ENCODE data around the gene TMEM259. TPM values are rescaled to one million over a fixed set of nuclear protein-coding genes. Genes with fewer than 3 reads are reported as not detected.

TMEM259 gene
- total RNA-seq, 1 experiment from 2014 or later, result 171 TPM

DNA sequence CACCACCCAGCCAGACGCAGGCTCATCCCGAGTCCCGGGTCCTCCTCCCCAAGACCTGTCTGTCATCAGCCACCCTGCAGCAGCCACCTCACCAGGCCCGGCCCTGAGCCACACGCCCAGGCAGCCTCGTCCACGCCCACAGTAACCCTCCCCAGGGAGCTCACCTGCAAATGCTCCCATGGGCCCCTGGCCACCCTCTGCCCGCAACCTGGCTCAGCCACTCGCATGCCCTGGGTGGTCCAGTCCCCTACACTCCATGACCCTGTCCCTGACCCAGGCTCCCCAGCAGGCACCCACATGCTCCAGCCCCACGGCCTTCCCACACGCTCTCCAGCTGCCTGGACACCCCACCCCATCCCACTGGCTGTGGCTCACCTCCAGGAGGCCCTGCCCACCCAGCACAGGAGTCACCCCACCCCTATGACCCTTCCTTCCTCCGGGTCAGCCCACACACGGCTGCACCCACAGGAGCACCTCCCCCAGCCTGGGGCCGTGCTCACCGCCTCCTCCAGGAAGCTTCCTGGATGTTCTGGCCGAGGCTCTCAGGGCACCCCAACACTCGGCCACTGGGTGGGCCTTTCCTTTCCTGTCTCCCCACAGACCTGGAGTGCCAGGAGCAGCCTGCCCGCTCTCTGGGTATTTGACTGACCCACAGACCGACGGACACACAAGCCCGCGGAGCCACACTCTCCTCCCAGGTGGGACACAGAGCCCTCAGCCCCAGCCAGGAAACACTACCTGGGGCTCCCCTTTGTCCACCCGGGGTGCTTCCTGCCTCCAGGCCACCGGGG, 3.6 kb downstream of the TMEM259 start:
- H4K8ac ChIP-seq (replicated peaks; ENCODE audit: insufficient read length, low read depth, low read length), result no peak overlapping the region
- DNase-seq, result no peak
- no peak overlapping the region for H3T11ph ChIP-seq (ENCODE audit: low read length)
- no peaks in the 10 kb centered on the region for H4K20me1 ChIP-seq (ENCODE audit: control insufficient read depth, insufficient read depth, insufficient read length)
- no peaks in the 10 kb centered on the region for H3K27me3 ChIP-seq (ENCODE audit: insufficient read depth, low read length)
- H3K79me2 ChIP-seq (ENCODE audit: insufficient read depth, low read length), result peaks cover 45% of the 10 kb centered on the region; the same call in 1 of the 2 replicates
- H2BK12ac ChIP-seq (ENCODE audit: insufficient read length, low read depth, low read length), result no peak overlapping the region
- no peak overlapping the region for H2AK5ac ChIP-seq (ENCODE audit: insufficient read length, low read length)
- no peaks in the 10 kb centered on the region for H3K9me3 ChIP-seq (ENCODE audit: control insufficient read depth, low read depth, low read length)
- H4K5ac ChIP-seq (ENCODE audit: insufficient read length, low read depth, low read length), result no peak overlapping the region
- no peak for TF ChIP-seq CTCF (conservative IDR thresholded peaks at IDR 0.05)
- Mint-ChIP-seq H3K9me3 (no peaks in the 10 kb centered on the region; a peak in 1 of 5 replicates), H3K4me3 (peak overlapping the region; percentile 7 to 56; a peak in 4 of 5 replicates), H3K27ac (peak overlapping the region in 2 of 3 experiments; percentile 86 to 95; a peak in 5 of 7 replicates), H3K4me1 (peaks cover 17 to 35% of the 10 kb centered on the region in 2 experiments), H3K27me3 (ENCODE audit: low read depth) (no peaks in the 10 kb centered on the region; the same call in 1 of the 2 replicates), H3K36me3 (ENCODE audit: insufficient read depth in 1 of 3, low read depth in 3 of 3) (peaks cover 2 to 10% (median 4%) of the 10 kb centered on the region in 3 experiments; a peak in 5 of 7 replicates)
- H3K4me2 ChIP-seq (ENCODE audit: insufficient read depth, insufficient read length, low read length), result no peak overlapping the region
- WGBS (ENCODE audit: extremely low coverage, insufficient read length, low lambda C conversion rate), result no CpG with 5 or more reads among the region's 24 CpGs
- H2BK5ac ChIP-seq (ENCODE audit: insufficient read length, low read length), result no peak overlapping the region
- no peak overlapping the region for H2BK15ac ChIP-seq (ENCODE audit: low read depth, low read length)
- no peak overlapping the region for H2BK120ac ChIP-seq (ENCODE audit: low read depth, low read length, poor library complexity, severe bottlenecking)
- no peak overlapping the region for H3K14ac ChIP-seq (ENCODE audit: insufficient read depth, low read length)
- no peaks in the 10 kb centered on the region; the same call in 1 of the 2 replicates for H3K4me1 ChIP-seq (ENCODE audit: insufficient read depth, low read length)
- H3K23me2 ChIP-seq (ENCODE audit: insufficient read length, low read depth, low read length, poor library complexity, severe bottlenecking), result peaks cover 10% of the 10 kb centered on the region
- no peak overlapping the region for H3K27ac ChIP-seq (ENCODE audit: insufficient read length, low read depth, low read length)
- H3K23ac ChIP-seq (ENCODE audit: insufficient read length, low read depth, low read length), result no peak overlapping the region
- H2AFZ ChIP-seq (ENCODE audit: low read length), result no peak overlapping the region
- H4K91ac ChIP-seq (ENCODE audit: insufficient read length, low read depth, low read length), result no peak overlapping the region
- H3K18ac ChIP-seq (ENCODE audit: insufficient read length, low read depth, low read length), result no peak overlapping the region
- no peak overlapping the region for H3K9ac ChIP-seq (ENCODE audit: extremely low read depth, insufficient read length, low read length)
- H3K4ac ChIP-seq (ENCODE audit: low read depth, low read length), result no peak overlapping the region
- H2BK20ac ChIP-seq (ENCODE audit: low read depth, low read length, poor library complexity, severe bottlenecking), result no peak overlapping the region
- peaks cover 7% of the 10 kb centered on the region for H3K79me1 ChIP-seq (ENCODE audit: insufficient read depth, low read depth, low read length, poor library complexity, severe bottlenecking)
- H3K56ac ChIP-seq (ENCODE audit: insufficient read length, low read depth, low read length), result no peak overlapping the region

Data from H9 (cell line).